AG04450 (cell line): ENCODE measurements around the gene LAPTM5. TPM values are rescaled to one million over a fixed set of nuclear protein-coding genes. Genes with fewer than 3 reads are reported as not detected.

ENCODE experiments used
- CTCF ChIA-PET: fragments of 300-600, 350-600 bp; formaldehyde crosslinking; extraction: SDS; loops from one replicate; lab custom pipeline; 2022; ENCODE audit warnings: antibody characterized with exemption, inconsistent platforms; lab: Charles Lee
- POLR2A ChIA-PET: fragments of 350-600 bp; formaldehyde crosslinking; extraction: SDS; loops from one replicate; lab custom pipeline; 2021; ENCODE audit warnings: antibody characterized with exemption, inconsistent platforms; lab: Yijun Ruan, JAX
- DNase-seq: peaks from one replicate; pipeline ENCODE4 v3.0.0-alpha.2; 2011; ENCODE audit warnings: low read depth, low spot score
- H3K27ac ChIP-seq: one replicate; pipeline ENCODE4 v1.5.1; 2012; ENCODE audit warnings: low read depth, low read length, control low read depth
- H3K27me3 ChIP-seq: one replicate; pipeline ENCODE4 v1.6.0; 2012; ENCODE audit warnings: low read length; ENCODE audit not compliant: control insufficient read depth, insufficient read depth
- H3K4me3 ChIP-seq: 2 replicates; pipeline ENCODE4 v1.5.1; 2011; ENCODE audit warnings: mild to moderate bottlenecking, low read depth, low read length, control low read depth
- H3K9me3 ChIP-seq: 2 replicates; pipeline ENCODE4 v1.5.1; 2012; ENCODE audit warnings: low read length; ENCODE audit not compliant: control insufficient read depth, insufficient read depth
- polyA plus RNA-seq: library from polyadenylated mRNA; depleted of rRNA; stranded (reverse); fragments of >200 nt; gene quantifications from 2 replicates; pipeline ENCODE4 v1.2.3, GENCODE V29; 2011
- TF ChIP-seq, protein P1 (sequence below): IDR thresholded peaks from 2 replicates; pipeline ENCODE4 v1.5.1; 2011; ENCODE audit warnings: low read depth, low read length, control low read depth, inconsistent platforms

Gene LAPTM5
- polyA plus RNA-seq, 1 experiment = 0.53 TPM

DNA sequence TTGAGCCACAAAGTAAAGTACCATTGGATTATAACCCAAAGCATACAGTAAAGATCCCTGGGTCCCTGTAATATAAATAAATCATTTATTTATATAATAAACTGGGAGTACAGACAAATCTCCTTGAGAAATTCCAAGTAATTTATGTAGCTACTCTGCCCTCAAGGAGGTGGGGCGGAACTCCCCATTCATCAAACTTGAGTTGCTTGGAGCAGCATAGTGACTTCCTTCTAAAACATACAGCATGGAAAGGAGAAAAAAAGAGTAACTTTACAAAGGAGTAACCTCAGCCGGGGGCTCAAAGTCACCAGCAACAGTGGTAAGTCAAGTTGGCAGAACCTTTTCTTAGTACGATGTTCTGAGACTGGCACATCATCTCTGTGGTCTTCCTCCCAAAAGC, 4.5 kb downstream of the LAPTM5 start:
- TF ChIP-seq, protein P1, sequence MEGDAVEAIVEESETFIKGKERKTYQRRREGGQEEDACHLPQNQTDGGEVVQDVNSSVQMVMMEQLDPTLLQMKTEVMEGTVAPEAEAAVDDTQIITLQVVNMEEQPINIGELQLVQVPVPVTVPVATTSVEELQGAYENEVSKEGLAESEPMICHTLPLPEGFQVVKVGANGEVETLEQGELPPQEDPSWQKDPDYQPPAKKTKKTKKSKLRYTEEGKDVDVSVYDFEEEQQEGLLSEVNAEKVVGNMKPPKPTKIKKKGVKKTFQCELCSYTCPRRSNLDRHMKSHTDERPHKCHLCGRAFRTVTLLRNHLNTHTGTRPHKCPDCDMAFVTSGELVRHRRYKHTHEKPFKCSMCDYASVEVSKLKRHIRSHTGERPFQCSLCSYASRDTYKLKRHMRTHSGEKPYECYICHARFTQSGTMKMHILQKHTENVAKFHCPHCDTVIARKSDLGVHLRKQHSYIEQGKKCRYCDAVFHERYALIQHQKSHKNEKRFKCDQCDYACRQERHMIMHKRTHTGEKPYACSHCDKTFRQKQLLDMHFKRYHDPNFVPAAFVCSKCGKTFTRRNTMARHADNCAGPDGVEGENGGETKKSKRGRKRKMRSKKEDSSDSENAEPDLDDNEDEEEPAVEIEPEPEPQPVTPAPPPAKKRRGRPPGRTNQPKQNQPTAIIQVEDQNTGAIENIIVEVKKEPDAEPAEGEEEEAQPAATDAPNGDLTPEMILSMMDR = no peak
- H3K9me3 ChIP-seq = no peaks in the 10 kb centered on the region; the same call in 1 of the 2 replicates
- H3K27me3 ChIP-seq = peaks cover 20% of the 10 kb centered on the region
- ChIA-PET POLR2A (no interaction called here), CTCF (interaction anchor here (1.3 to 2.4 kb wide), 2 partner anchors 26 to 29 kb away, joined by 5 to 13 read pairs; no protein-coding TSS in a partner anchor)
- no peak overlapping the region for H3K27ac ChIP-seq
- H3K4me3 ChIP-seq = no peak overlapping the region
- DNase-seq = no peak

DNA sequence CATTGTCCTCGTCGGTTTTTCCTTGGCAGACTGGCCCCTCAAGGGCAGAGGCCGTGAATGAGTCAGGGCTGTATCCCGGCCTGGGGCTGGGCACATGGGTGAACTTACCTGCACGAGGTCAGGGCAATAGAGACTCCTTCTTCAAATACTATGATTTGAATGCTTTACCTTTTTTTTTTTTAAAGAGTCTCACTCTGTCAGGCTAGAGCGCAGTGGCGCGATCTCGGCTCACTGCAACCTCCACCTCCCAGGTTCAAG, 5.0 kb downstream of the LAPTM5 start:
- POLR2A ChIA-PET = no interaction called here
- TF ChIP-seq, protein P1 = no peak
- no peak overlapping the region for H3K27ac ChIP-seq
- H3K9me3 ChIP-seq = no peaks in the 10 kb centered on the region; the same call in 1 of the 2 replicates
- H3K27me3 ChIP-seq = peaks cover 20% of the 10 kb centered on the region
- H3K4me3 ChIP-seq = no peak overlapping the region
- CTCF ChIA-PET = interaction anchor here (1.0 to 1.2 kb wide), 3 partner anchors 27 to 34 kb away, joined by 3 to 6 read pairs (median 6); no protein-coding TSS in a partner anchor
- no peak for DNase-seq

DNA sequence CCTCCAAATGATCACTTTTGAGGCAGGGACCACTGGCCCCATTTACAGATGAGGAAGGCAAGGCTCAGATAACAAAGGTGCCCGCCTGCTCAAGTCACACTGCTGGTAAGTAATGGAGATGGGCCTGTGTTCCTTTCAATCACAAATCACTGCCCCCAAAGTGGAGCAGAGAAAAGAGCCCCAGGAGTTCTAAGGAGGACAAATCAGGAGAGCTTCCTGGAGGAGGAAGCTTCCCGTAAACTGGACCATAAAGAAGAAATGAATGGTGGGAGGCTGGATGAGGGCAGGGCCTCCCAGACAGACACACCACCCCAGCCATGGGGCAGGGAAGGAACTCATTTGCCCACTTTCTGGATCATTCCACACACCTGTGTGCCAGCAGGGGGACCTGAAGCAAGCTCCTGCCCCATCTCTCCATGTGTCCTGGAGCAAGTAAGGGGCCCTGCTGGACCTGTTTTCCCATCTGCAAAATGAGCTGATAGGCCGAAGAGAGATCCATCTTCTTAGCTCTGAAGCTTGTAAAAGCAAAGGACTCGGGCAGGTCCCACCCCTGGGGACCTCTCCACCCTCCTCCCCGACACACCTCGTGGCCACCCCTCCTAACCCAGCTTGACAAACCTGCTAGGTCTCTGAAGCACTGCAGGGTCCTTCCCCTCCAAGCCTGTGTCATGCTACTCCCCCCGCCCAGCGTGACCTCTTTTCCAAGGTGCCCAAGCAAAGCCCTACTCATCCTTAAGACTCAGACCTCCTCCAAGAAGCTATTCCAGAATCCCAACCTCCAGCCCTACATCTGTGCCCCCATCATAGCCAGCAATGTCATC, 5.5 kb downstream of the LAPTM5 start:
- CTCF ChIA-PET = interaction anchor here (1.0 to 1.2 kb wide), 4 partner anchors 26 to 33 kb away, joined by 3 to 6 read pairs (median 4); no protein-coding TSS in a partner anchor
- TF ChIP-seq, protein P1 = no peak
- no peak for DNase-seq
- Histone ChIP-seq H3K27me3 (peaks cover 20% of the 10 kb centered on the region), H3K4me3 (no peak overlapping the region), H3K9me3 (no peaks in the 10 kb centered on the region; the same call in 1 of the 2 replicates), H3K27ac (no peak overlapping the region)
- POLR2A ChIA-PET = interaction anchor here (0.6 kb wide), 1 partner anchor 9 kb away, joined by 7 read pairs; no protein-coding TSS in a partner anchor

DNA sequence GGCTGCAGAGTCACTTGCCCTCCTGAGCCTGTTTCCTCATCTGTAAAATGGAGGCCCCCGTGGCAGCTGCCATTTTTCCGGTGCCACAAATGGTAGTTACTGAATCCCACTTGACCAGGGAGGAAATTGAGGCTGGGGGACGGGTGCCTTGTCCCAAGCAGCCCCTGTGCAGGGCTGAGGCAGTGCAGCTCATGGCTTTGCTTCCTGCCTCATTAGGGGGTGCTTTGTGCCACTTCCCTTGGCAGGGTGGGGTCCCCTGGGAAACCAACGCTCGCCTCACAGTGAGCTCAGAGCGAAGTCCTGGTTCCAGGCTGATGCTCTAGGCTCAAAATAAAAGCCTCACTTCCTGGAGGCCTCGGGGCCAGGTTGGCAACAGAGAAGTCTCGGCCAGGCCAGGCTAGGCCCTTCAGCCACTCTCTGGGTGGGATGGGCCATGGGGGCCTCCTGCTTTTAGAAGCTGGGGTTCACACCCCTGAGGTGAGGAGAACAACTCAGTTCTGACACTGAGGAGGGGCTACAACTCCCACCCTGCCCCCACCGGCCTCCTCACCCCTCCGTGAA, 6.8 kb downstream of the LAPTM5 start:
- CTCF ChIA-PET = no interaction called here
- DNase-seq = no peak
- POLR2A ChIA-PET = no interaction called here
- H3K4me3 ChIP-seq = no peak overlapping the region
- no peak overlapping the region for H3K27ac ChIP-seq
- H3K27me3 ChIP-seq = peaks cover 20% of the 10 kb centered on the region
- TF ChIP-seq, protein P1 = no peak
- no peaks in the 10 kb centered on the region for H3K9me3 ChIP-seq
